GM21447 (cell line): ENCODE data around the gene EPX.

Experiments used
- ATAC-seq: cut with Tn5 transposase; IDR thresholded peaks from one replicate; pipeline ENCODE4 v1.9.1; 2021; ENCODE audit not compliant: unreplicated experiment

Gene EPX

DNA sequence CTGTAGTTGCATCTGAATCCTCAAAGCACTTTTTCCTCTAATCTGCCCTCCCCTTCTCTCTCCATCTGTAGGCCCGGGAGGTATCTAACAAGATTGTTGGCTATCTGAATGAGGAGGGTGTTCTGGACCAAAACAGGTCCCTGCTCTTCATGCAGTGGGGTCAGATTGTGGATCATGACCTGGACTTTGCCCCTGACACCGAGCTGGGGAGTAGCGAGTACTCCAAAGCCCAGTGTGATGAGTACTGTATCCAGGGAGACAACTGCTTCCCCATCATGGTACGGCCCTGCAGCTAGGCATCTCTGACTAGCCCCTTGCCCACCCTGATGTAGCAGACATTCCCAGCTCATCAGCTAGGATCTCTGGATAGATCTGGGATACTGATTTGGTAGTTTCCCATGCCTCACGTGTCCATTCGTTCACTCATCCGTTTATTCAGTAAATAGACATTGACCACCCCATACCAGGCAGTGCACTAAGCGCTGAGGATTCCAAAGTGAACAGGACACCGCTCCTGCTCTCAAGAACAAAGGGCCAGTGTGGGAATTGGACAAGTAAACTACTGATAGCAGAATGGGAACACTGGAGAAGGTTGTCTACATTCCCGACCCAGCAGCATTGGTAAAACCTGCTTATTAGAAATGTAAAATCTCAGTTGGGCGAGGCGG, 58.0 kb downstream of the EPX start:
- no peak for ATAC-seq

DNA sequence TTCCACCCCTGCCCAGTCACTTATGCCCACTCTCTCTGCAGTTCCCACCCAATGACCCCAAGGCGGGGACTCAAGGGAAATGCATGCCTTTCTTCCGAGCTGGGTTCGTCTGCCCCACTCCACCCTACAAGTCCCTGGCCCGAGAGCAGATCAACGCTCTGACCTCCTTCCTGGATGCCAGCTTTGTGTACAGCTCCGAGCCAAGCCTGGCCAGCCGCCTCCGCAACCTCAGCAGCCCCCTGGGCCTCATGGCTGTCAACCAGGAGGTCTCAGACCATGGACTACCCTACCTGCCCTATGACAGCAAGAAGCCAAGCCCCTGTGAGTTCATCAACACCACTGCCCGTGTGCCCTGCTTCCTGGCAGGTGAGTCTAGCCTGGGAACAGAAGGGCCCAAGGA, 59.6 kb downstream of the EPX start:
- no peak for ATAC-seq

DNA sequence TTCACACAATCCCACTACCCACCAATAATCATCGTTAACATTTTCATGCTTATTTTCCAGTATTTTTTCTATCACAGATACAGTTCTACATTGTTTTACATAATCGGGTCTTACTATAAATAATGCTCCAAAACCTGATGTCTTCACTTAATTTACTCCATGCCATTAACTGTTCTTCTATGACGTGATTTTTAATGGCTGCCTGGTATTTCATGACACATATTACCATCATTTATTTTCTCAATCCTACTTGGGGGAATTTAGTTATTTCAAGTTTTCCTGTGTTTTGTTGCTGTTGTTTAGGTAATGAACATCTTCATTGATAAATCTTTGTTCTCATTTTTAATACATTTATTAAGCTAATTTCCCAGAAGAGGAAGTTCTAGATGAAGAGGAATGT, 60.6 kb downstream of the EPX start:
- no peak for ATAC-seq
